ENCODE results near the gene BBX. TPM values are rescaled to one million over a fixed set of nuclear protein-coding genes. Genes with fewer than 3 reads are reported as not detected.

BBX gene
- total and polyA plus RNA-seq, 2 of the 4 experiments (the other 2 are of a cell fraction): 13.6 to 107 TPM

GRCh38 chr3:107520535-107520934 is 2.2 kb upstream of the BBX start:
- no peak overlapping the region for H3K18ac ChIP-seq (ENCODE audit: low read depth, low read length)
- ChIA-PET CTCF (no interaction called here), POLR2A (ENCODE audit: unreplicated experiment) (no interaction called here)
- no peak overlapping the region for H4K8ac ChIP-seq (ENCODE audit: low read depth in 2 of 2, low read length in 2 of 2)
- H3K14ac ChIP-seq (replicated peaks; ENCODE audit: low read depth, low read length): no peak overlapping the region
- no peak overlapping the region for H4K91ac ChIP-seq (ENCODE audit: insufficient read depth, low read depth, low read length)
- H3K23ac ChIP-seq (ENCODE audit: low read depth, low read length): no peak overlapping the region
- H2AFZ ChIP-seq (replicated peaks; ENCODE audit: low read length, poor library complexity): no peak overlapping the region
- no peak overlapping the region for H2BK5ac ChIP-seq (ENCODE audit: low read depth, low read length, poor library complexity, severe bottlenecking)
- DNase-seq (no peak), ATAC-seq (ENCODE audit: low read depth) (no peak)
- no peaks in the 10 kb centered on the region for H3K9me3 ChIP-seq (ENCODE audit: control insufficient read depth, insufficient read depth, low read length)
- no peak overlapping the region for H3K27ac ChIP-seq (ENCODE audit: insufficient read depth, low read length)
- H3K79me1 ChIP-seq (ENCODE audit: low read depth in 1 of 2, low read length in 2 of 2): peaks cover 4 to 11% of the 10 kb centered on the region in 2 experiments
- H3K27me3 ChIP-seq (ENCODE audit: control insufficient read depth, insufficient read depth, low read length): peaks cover 4% of the 10 kb centered on the region
- no peak overlapping the region for H3K4me2 ChIP-seq (ENCODE audit: low read depth, low read length)
- H3K4me1 ChIP-seq (ENCODE audit: control insufficient read depth, insufficient read depth, low read length): no peaks in the 10 kb centered on the region
- no peak overlapping the region for H2BK15ac ChIP-seq (ENCODE audit: low read depth, low read length)
- intact Hi-C loops (cut with micrococcal nuclease): no loop called here
- WGBS, 2 experiments (ENCODE audit: extremely low coverage in 2 of 2, insufficient read length in 1 of 2): no CpG with 5 or more reads among the region's 4 CpGs
- H3K9me1 ChIP-seq (ENCODE audit: insufficient read depth, low read length): no peaks in the 10 kb centered on the region
- H3K4me3 ChIP-seq (ENCODE audit: insufficient read depth, low read depth, low read length): no peak overlapping the region
- no peak overlapping the region for H3K56ac ChIP-seq (ENCODE audit: extremely low read depth, insufficient read depth, low read length)
- no peak overlapping the region for H2AK9ac ChIP-seq (replicated peaks; ENCODE audit: low read depth, low read length, poor library complexity)
- no peak overlapping the region for H4K5ac ChIP-seq (ENCODE audit: low read depth, low read length)
- no peak overlapping the region for H3K9ac ChIP-seq (ENCODE audit: low read depth, low read length)
- no peaks in the 10 kb centered on the region for H4K20me1 ChIP-seq (ENCODE audit: insufficient read depth, low read length)
- no peak for TF ChIP-seq RCOR1 (IDR thresholded peaks at IDR 0.05; ENCODE audit: insufficient replicate concordance, low read length)
- no peak for TF ChIP-seq POLR2A (IDR thresholded peaks at IDR 0.05; ENCODE audit: low read depth, low read length)
- TF ChIP-seq ELK1 (IDR thresholded peaks at IDR 0.05; ENCODE audit: borderline replicate concordance, low read depth, low read length): no peak
- no peak for TF ChIP-seq MAFK (IDR thresholded peaks at IDR 0.05; ENCODE audit: low read depth, low read length)
- H2BK120ac ChIP-seq (ENCODE audit: low read depth, low read length): no peak overlapping the region
- H2AK5ac ChIP-seq (ENCODE audit: low read depth, low read length): no peak overlapping the region
- in situ Hi-C loops (cut with MboI; ENCODE audit: low sequenced_read_pairs): no loop called here
- no TSS peak for BruUV-seq (replicated peaks)
- H3K36me3 ChIP-seq (ENCODE audit: control insufficient read depth, insufficient read depth, low read length): no peaks in the 10 kb centered on the region
- H3K4ac ChIP-seq (ENCODE audit: low read depth, low read length): no peak overlapping the region
- dilution Hi-C loops (cut with HindIII; ENCODE audit: low sequenced_read_pairs, unreplicated experiment): no loop called here
- no peak overlapping the region for H2BK20ac ChIP-seq (ENCODE audit: low read depth, low read length)

All from IMR-90 (cell line).